K562 (cell line): Measurements from ENCODE around the gene COLQ. TPM values are rescaled to one million over a fixed set of nuclear protein-coding genes. Genes with fewer than 3 reads are reported as not detected.

Experiments used
- ATAC-seq: fragments of 200-7000 bp; cut with Tn5 transposase; 3 replicates; pipeline ENCODE4 v1.9.1; 2020; ENCODE audit warnings: moderate library complexity
- BruUV-seq: library from RNA; stranded (reverse); fragments of 400-500 nt; replicated peaks from 2 replicates; lab custom pipeline; 2021; lab: Mats Ljungman, UMichigan
- CTCF ChIA-PET: fragments of 300-600 bp; formaldehyde crosslinking; extraction: SDS; loops from one replicate; lab custom pipeline; 2021; ENCODE audit warnings: low intra/inter-chr PET ratio; lab: Yijun Ruan, JAX
- POLR2A ChIA-PET: fragments of 300-600, 350-650 bp; sonication (Branson Sonifier 250); formaldehyde crosslinking; extraction: SDS; loops from one replicate; lab custom pipeline; 2021; ENCODE audit warnings: antibody characterized with exemption, inconsistent platforms; lab: Yijun Ruan, JAX
- DNase-seq, 4 experiments: peaks; one replicate each; pipeline versions ENCODE4 v3.0.0 to v3.0.0-alpha.2; 2011 to 2018; ENCODE audit warnings: low spot score in 3 of 4, mixed read lengths in 3 of 4; ENCODE audit errors: extremely low read depth in 1 of 4
- FAIRE-seq: peaks from 2 replicates; lab custom pipeline; 2011; peaks lifted over from hg19 to GRCh38; lab: Jason Lieb, UNC
- H2AFZ ChIP-seq: 2 replicates; pipeline ENCODE4 v1.6.0; 2011; ENCODE audit warnings: low read depth, low read length, control low read depth, inconsistent platforms
- H3K27ac ChIP-seq: fragments of 200-600 bp; 3 replicates; pipeline ENCODE4 v1.8.0; 2011; ENCODE audit warnings: low read depth, mild to moderate bottlenecking, control low read depth, inconsistent platforms, low read length, moderate library complexity, mixed read lengths; ENCODE audit errors: extremely low read depth
- H3K27me3 ChIP-seq, 2 experiments: fragments of 300-600 bp in 1 of 2; 2 replicates in 1 of 2; 3 replicates in 1 of 2; pipeline versions ENCODE4 v1.6.0 to v1.8.0; 2011; ENCODE audit warnings: inconsistent platforms in 2 of 2, low read length in 2 of 2, mild to moderate bottlenecking in 1 of 2, mixed read lengths in 1 of 2, moderate library complexity in 1 of 2; ENCODE audit not compliant: control insufficient read depth in 2 of 2, insufficient read depth in 2 of 2
- H3K36me3 ChIP-seq: fragments of 300-600 bp; 3 replicates; pipeline ENCODE4 v1.8.0; 2011; ENCODE audit warnings: mild to moderate bottlenecking, low read length, inconsistent platforms; ENCODE audit not compliant: control insufficient read depth, insufficient read depth
- H3K4me1 ChIP-seq, 2 experiments: fragments of 200-600 bp in 1 of 2; replicated peaks in 1 of 2; 2 replicates in 1 of 2; 3 replicates in 1 of 2; pipeline versions ENCODE4 v1.5.1 to v1.8.0; 2011; ENCODE audit warnings: inconsistent platforms in 2 of 2, low read length in 2 of 2, mild to moderate bottlenecking in 1 of 2, mixed read lengths in 1 of 2, moderate library complexity in 1 of 2; ENCODE audit not compliant: control insufficient read depth in 2 of 2, insufficient read depth in 2 of 2
- H3K4me2 ChIP-seq: 2 replicates; pipeline ENCODE4 v1.6.1; 2011; ENCODE audit warnings: low read length, control low read depth, inconsistent platforms, mixed read lengths; ENCODE audit not compliant: insufficient read depth
- H3K4me3 ChIP-seq: fragments of 200-600 bp; sonication (generic), shearing (Covaris generic); 2 replicates; pipeline ENCODE4 v1.5.1; 2016; ENCODE audit warnings: control low read depth, inconsistent platforms
- H3K79me2 ChIP-seq: fragments of 200-600 bp; 3 replicates; pipeline ENCODE4 v1.8.0; 2011; ENCODE audit warnings: low read length, inconsistent platforms; ENCODE audit not compliant: control insufficient read depth, insufficient read depth
- H3K9ac ChIP-seq, 2 experiments: 2 replicates each; pipeline versions ENCODE4 v1.6.0 to v1.6.1; 2011; ENCODE audit warnings: low read depth in 2 of 2, low read length in 2 of 2, control low read depth in 1 of 2, inconsistent platforms in 1 of 2, mild to moderate bottlenecking in 1 of 2, mixed read lengths in 1 of 2; ENCODE audit not compliant: insufficient read depth in 1 of 2
- H3K9me1 ChIP-seq: one replicate; pipeline ENCODE4 v1.6.0; 2011; ENCODE audit warnings: inconsistent platforms, mild to moderate bottlenecking, low read length, moderate library complexity; ENCODE audit not compliant: control insufficient read depth, insufficient read depth
- H3K9me3 ChIP-seq: replicated peaks from 2 replicates; pipeline ENCODE4 v1.5.1; 2011; ENCODE audit warnings: low read depth, low read length, inconsistent platforms; ENCODE audit not compliant: control insufficient read depth, insufficient read depth
- H4K20me1 ChIP-seq: replicated peaks from 2 replicates; pipeline ENCODE4 v1.6.1; 2011; ENCODE audit warnings: low read length, inconsistent platforms, mixed read lengths; ENCODE audit not compliant: control insufficient read depth, insufficient read depth
- CBX2 ChIP-seq: fragments of 200-600 bp; sonication (generic); IDR thresholded peaks from one replicate; pipeline ENCODE4 v1.6.1; 2012; ENCODE audit warnings: mild to moderate bottlenecking, low read length, inconsistent platforms; ENCODE audit not compliant: insufficient read depth, poor library complexity, severe bottlenecking
- GABPB1 ChIP-seq: sonication (generic); formaldehyde crosslinking; IDR thresholded peaks from 2 replicates; pipeline ENCODE4 v1.8.0; 2022; ENCODE audit warnings: mild to moderate bottlenecking, missing genetic modification reagents
- MTF1 ChIP-seq: fragments of 250-450 bp; sonication (Bioruptor Pico); IDR thresholded peaks from 2 replicates; pipeline ENCODE4 v1.9.0; 2021; ENCODE audit warnings: moderate library complexity, mild to moderate bottlenecking, inconsistent platforms, borderline replicate concordance
- PCBP1 ChIP-seq: fragments of 200-400 bp; formaldehyde crosslinking; IDR thresholded peaks from 2 replicates; pipeline ENCODE4 v1.6.1; 2018; ENCODE audit warnings: mild to moderate bottlenecking, low read depth, low read length; ENCODE audit not compliant: poor library complexity, severe bottlenecking
- PRPF4 ChIP-seq: fragments of 200-400 bp; formaldehyde crosslinking; IDR thresholded peaks from one replicate; pipeline ENCODE4 v1.6.1; 2017; ENCODE audit warnings: low read length, low read depth, mild to moderate bottlenecking; ENCODE audit not compliant: insufficient read depth, poor library complexity, severe bottlenecking
- WGBS: fragments of 100-300 bp; shearing (Covaris generic); methylation state at CpG from one replicate; pipeline ENCODE4 v1.1.6; 2016; ENCODE audit warnings: low coverage, mixed read lengths; ENCODE audit not compliant: insufficient coverage; ENCODE audit errors: missing lambda C conversion rate; 5-methylcytosine and 5-hydroxymethylcytosine counted together
- in situ Hi-C: fragments of 300-500 bp; cut with MboI; formaldehyde crosslinking; loops from 4 replicates; pipeline ENCODE4 v1.15.0; 2018; ENCODE audit warnings: inconsistent platforms, mixed read lengths
- intact Hi-C: fragments of 100-400 bp; cut with micrococcal nuclease; formaldehyde crosslinking; loops from 2 replicates; pipeline ENCODE4 v1.14.2; 2022
- polyA plus RNA-seq, 8 experiments: library from polyadenylated mRNA; depleted of rRNA in 4 of 8; stranded (reverse) in 5 of 8; unstranded in 3 of 8; fragments of >200 nt; fragmentation: Nextera tagmentation in 2 of 8; fragmentation: Illumina TruSeq in 1 of 8; extraction: Ambion mirVana in 2 of 8; extraction: Trizol in 1 of 8; gene quantifications; 2 replicates each; pipeline versions ENCODE4 v1.2.1 to v1.2.3, GENCODE V29; 2011 to 2014; ENCODE audit warnings: inconsistent platforms in 1 of 8, missing spikeins in 1 of 8
- total RNA-seq, 7 experiments: library from RNA; depleted of rRNA in 6 of 7; stranded (reverse); fragments of >200 nt in 6 of 7; fragmentation: Illumina TruSeq in 2 of 7; extraction: Trizol in 2 of 7; gene quantifications; 2 replicates each; pipeline versions ENCODE4 v1.2.1 to v1.2.3, GENCODE V29; 2011 to 2021; ENCODE audit warnings: low replicate concordance in 1 of 7
- TF ChIP-seq, protein P1 (sequence below): fragments of 250-450 bp; sonication (Bioruptor Pico); IDR thresholded peaks from 2 replicates; pipeline ENCODE4 v1.8.0; 2022; ENCODE audit warnings: moderate library complexity, mild to moderate bottlenecking, inconsistent platforms

The COLQ gene
- total and polyA plus RNA-seq, 9 of the 15 experiments (the other 6 are each of a cell fraction or from before 2014, with no cell fraction given) = 0.04 to 0.36 (median 0.27) TPM; not detected in 4

DNA sequence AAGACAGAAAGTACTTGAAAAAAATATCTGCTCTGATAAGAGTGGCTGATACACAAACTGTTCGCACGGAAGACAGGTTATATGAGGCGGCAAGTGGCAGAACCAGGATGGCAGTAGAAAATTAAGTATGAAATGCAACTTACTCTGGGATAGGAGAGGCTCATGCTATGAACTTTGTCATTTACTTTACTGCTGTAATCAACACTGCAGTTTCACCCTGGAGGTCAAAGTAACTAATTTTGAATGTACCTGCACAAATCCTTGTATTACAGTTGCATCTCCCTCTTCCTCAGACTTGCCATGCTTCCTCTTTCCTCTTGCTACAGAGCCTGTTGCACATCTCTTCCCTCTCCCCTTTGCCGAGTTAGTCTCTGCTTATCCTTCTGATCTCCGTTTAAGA is 41.1 kb upstream of the COLQ start:
- FAIRE-seq = no peak

More for the DNA sequence above, 41.1 kb upstream of the COLQ start:
- Histone ChIP-seq H3K4me1 (peaks cover 0 to 2% of the 10 kb centered on the region in 2 experiments; a peak in 1 of 5 replicates), H3K4me3 (no peak overlapping the region), H3K9ac (no peak overlapping the region), H3K79me2 (no peaks in the 10 kb centered on the region), H3K27ac (no peak overlapping the region), H2AFZ (no peak overlapping the region), H3K9me1 (no peaks in the 10 kb centered on the region), H3K36me3 (peaks cover 35% of the 10 kb centered on the region; the same call in 2 of the 3 replicates), H3K9me3 (no peaks in the 10 kb centered on the region), H3K27me3 (no peaks in the 10 kb centered on the region), H4K20me1 (no peaks in the 10 kb centered on the region), H3K4me2 (no peak overlapping the region)
- DNase-seq = no peak
- TF ChIP-seq CBX2 (no peak), GABPB1 (CRISPR knock-in tag) (no peak), PCBP1 (no peak), MTF1 (CRISPR knock-in tag) (no peak), PRPF4 (no peak)
- TF ChIP-seq, protein P1, sequence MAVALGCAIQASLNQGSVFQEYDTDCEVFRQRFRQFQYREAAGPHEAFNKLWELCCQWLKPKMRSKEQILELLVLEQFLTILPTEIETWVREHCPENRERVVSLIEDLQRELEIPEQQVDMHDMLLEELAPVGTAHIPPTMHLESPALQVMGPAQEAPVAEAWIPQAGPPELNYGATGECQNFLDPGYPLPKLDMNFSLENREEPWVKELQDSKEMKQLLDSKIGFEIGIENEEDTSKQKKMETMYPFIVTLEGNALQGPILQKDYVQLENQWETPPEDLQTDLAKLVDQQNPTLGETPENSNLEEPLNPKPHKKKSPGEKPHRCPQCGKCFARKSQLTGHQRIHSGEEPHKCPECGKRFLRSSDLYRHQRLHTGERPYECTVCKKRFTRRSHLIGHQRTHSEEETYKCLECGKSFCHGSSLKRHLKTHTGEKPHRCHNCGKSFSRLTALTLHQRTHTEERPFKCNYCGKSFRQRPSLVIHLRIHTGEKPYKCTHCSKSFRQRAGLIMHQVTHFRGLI (CRISPR knock-in tag) = no peak
- ChIA-PET CTCF (no interaction called here), POLR2A (interaction anchor here (0.7 kb wide), 1 partner anchor 39 kb away, joined by 3 read pairs; no protein-coding TSS in a partner anchor)
- intact Hi-C loops (no loop called here), in situ Hi-C loops (no loop called here)
- no TSS peak for BruUV-seq
- WGBS = 74% methylated on average over 5 of the region's 5 CpGs
- no peak for ATAC-seq
